ENCODE data around the gene PRRX2. TPM values are rescaled to one million over a fixed set of nuclear protein-coding genes. Genes with fewer than 3 reads are reported as not detected.

PRRX2 gene
- total and polyA plus RNA-seq, 9 of the 15 experiments (the other 6 are each of a cell fraction or from before 2014, with no cell fraction given) = 0.21 TPM; not detected in 8

DNA sequence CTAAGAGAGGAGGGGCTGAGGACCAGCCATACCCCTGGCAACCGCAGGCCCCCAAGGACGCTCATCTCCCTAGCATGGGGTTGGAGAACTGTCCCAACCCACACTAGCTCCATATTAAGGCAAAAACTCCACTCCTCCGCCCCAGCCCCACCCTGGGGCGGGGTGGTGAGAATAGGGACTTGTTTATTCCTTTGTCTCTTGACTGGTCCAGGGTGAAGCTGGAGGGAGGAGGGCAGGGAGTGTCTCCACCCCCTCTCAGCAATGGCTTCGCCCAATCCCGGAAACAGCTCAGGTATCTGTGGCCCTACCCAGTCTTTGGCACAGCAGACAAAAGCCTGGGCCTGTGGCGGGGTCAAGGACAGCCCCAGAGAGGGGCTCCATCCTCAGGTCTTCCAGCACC lies 16.9 kb downstream of the PRRX2 start (continued):
- TF ChIP-seq, protein P1, sequence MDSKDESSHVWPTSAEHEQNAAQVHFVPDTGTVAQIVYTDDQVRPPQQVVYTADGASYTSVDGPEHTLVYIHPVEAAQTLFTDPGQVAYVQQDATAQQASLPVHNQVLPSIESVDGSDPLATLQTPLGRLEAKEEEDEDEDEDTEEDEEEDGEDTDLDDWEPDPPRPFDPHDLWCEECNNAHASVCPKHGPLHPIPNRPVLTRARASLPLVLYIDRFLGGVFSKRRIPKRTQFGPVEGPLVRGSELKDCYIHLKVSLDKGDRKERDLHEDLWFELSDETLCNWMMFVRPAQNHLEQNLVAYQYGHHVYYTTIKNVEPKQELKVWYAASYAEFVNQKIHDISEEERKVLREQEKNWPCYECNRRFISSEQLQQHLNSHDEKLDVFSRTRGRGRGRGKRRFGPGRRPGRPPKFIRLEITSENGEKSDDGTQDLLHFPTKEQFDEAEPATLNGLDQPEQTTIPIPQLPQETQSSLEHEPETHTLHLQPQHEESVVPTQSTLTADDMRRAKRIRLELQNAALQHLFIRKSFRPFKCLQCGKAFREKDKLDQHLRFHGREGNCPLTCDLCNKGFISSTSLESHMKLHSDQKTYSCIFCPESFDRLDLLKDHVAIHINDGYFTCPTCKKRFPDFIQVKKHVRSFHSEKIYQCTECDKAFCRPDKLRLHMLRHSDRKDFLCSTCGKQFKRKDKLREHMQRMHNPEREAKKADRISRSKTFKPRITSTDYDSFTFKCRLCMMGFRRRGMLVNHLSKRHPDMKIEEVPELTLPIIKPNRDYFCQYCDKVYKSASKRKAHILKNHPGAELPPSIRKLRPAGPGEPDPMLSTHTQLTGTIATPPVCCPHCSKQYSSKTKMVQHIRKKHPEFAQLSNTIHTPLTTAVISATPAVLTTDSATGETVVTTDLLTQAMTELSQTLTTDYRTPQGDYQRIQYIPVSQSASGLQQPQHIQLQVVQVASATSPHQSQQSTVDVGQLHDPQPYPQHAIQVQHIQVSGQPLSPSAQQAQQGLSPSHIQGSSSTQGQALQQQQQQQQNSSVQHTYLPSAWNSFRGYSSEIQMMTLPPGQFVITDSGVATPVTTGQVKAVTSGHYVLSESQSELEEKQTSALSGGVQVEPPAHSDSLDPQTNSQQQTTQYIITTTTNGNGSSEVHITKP (IDR thresholded peaks at IDR 0.05; ENCODE audit: partially characterized antibody) = peak; percentile 96
- TF ChIP-seq PTTG1 (tag; IDR thresholded peaks at IDR 0.05; ENCODE audit: low read depth) (no peak), SRF (CRISPR knock-in tag; IDR thresholded peaks at IDR 0.05) (peak in 1 of 2 experiments; percentile 89; a peak in 2 of 4 replicates), ZNF134 (CRISPR knock-in tag; conservative IDR thresholded peaks at IDR 0.05) (no peak), NEUROD1 (IDR thresholded peaks at IDR 0.05; ENCODE audit: borderline replicate concordance, low read depth, low read length, partially characterized antibody) (no peak), ZKSCAN8 (CRISPR knock-in tag; IDR thresholded peaks at IDR 0.05) (no peak), RB1 (IDR thresholded peaks at IDR 0.05; ENCODE audit: low read depth) (no peak), SOX6 (IDR thresholded peaks at IDR 0.05) (0 out of 2 replicates have a peak, but pooled peaks have one; percentile 28)
- TF ChIP-seq, protein P2, sequence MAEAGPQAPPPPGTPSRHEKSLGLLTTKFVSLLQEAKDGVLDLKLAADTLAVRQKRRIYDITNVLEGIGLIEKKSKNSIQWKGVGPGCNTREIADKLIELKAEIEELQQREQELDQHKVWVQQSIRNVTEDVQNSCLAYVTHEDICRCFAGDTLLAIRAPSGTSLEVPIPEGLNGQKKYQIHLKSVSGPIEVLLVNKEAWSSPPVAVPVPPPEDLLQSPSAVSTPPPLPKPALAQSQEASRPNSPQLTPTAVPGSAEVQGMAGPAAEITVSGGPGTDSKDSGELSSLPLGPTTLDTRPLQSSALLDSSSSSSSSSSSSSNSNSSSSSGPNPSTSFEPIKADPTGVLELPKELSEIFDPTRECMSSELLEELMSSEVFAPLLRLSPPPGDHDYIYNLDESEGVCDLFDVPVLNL (CRISPR knock-in tag; IDR thresholded peaks at IDR 0.05; ENCODE audit: low read depth) = no peak
- TF ChIP-seq, protein P3, sequence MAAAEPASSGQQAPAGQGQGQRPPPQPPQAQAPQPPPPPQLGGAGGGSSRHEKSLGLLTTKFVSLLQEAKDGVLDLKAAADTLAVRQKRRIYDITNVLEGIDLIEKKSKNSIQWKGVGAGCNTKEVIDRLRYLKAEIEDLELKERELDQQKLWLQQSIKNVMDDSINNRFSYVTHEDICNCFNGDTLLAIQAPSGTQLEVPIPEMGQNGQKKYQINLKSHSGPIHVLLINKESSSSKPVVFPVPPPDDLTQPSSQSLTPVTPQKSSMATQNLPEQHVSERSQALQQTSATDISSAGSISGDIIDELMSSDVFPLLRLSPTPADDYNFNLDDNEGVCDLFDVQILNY (CRISPR knock-in tag; IDR thresholded peaks at IDR 0.05) = no peak
- TF ChIP-seq, protein P4, sequence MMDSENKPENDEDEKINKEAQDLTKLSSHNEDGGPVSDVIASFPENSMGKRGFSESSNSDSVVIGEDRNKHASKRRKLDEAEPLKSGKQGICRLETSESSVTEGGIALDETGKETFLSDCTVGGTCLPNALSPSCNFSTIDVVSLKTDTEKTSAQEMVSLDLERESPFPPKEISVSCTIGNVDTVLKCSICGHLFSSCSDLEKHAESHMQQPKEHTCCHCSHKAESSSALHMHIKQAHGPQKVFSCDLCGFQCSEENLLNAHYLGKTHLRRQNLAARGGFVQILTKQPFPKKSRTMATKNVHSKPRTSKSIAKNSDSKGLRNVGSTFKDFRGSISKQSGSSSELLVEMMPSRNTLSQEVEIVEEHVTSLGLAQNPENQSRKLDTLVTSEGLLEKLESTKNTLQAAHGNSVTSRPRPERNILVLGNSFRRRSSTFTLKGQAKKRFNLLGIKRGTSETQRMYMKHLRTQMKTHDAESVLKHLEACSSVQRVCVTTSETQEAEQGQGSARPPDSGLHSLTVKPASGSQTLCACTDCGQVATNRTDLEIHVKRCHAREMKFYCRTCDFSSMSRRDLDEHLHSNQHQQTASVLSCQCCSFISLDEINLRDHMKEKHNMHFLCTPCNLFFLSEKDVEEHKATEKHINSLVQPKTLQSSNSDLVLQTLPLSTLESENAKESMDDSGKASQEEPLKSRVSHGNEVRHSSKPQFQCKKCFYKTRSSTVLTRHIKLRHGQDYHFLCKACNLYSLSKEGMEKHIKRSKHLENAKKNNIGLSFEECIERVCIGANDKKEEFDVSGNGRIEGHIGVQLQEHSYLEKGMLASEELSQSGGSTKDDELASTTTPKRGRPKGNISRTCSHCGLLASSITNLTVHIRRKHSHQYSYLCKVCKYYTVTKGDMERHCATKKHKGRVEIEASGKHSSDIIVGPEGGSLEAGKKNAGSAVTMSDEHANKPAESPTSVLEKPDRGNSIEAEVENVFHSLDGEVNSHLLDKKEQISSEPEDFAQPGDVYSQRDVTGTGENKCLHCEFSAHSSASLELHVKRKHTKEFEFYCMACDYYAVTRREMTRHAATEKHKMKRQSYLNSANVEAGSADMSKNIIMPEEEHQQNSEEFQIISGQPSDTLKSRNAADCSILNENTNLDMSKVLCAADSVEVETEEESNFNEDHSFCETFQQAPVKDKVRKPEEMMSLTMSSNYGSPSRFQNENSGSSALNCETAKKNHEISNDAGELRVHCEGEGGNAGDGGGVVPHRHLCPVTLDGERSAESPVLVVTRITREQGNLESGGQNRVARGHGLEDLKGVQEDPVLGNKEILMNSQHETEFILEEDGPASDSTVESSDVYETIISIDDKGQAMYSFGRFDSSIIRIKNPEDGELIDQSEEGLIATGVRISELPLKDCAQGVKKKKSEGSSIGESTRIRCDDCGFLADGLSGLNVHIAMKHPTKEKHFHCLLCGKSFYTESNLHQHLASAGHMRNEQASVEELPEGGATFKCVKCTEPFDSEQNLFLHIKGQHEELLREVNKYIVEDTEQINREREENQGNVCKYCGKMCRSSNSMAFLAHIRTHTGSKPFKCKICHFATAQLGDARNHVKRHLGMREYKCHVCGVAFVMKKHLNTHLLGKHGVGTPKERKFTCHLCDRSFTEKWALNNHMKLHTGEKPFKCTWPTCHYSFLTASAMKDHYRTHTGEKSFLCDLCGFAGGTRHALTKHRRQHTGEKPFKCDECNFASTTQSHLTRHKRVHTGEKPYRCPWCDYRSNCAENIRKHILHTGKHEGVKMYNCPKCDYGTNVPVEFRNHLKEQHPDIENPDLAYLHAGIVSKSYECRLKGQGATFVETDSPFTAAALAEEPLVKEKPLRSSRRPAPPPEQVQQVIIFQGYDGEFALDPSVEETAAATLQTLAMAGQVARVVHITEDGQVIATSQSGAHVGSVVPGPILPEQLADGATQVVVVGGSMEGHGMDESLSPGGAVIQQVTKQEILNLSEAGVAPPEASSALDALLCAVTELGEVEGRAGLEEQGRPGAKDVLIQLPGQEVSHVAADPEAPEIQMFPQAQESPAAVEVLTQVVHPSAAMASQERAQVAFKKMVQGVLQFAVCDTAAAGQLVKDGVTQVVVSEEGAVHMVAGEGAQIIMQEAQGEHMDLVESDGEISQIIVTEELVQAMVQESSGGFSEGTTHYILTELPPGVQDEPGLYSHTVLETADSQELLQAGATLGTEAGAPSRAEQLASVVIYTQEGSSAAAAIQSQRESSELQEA (IDR thresholded peaks at IDR 0.05; ENCODE audit: low read depth) = no peak
- TF ChIP-seq, protein P5, sequence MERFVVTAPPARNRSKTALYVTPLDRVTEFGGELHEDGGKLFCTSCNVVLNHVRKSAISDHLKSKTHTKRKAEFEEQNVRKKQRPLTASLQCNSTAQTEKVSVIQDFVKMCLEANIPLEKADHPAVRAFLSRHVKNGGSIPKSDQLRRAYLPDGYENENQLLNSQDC (CRISPR knock-in tag; IDR thresholded peaks at IDR 0.05) = no peak

Measured in K562 (cell line).